SJSA1 (cell line): Measurements from ENCODE around the gene H3-3A. TPM values are rescaled to one million over a fixed set of nuclear protein-coding genes. Genes with fewer than 3 reads are reported as not detected.

Source experiments
- DNase-seq, 2 experiments: peaks; one replicate each; pipeline ENCODE4 v3.0.0-alpha.2; 2015 to 2020; ENCODE audit warnings: low spot score in 2 of 2, low read depth in 1 of 2
- H3K27ac ChIP-seq: fragments of 250-450 bp; sonication (Bioruptor Pico); 2 replicates; pipeline ENCODE4 v1.5.1; 2020; ENCODE audit warnings: mild to moderate bottlenecking, moderate library complexity
- H3K27me3 ChIP-seq: fragments of 250-450 bp; sonication (Bioruptor Pico); replicated peaks from 2 replicates; pipeline ENCODE4 v1.5.1; 2020; ENCODE audit warnings: mild to moderate bottlenecking, moderate library complexity
- H3K36me3 ChIP-seq: fragments of 250-450 bp; sonication (Bioruptor Pico); 2 replicates; pipeline ENCODE4 v1.5.1; 2020; ENCODE audit warnings: mild to moderate bottlenecking
- H3K4me1 ChIP-seq: fragments of 250-450 bp; sonication (Bioruptor Pico); replicated peaks from 2 replicates; pipeline ENCODE4 v1.6.1; 2021; ENCODE audit warnings: mild to moderate bottlenecking
- H3K4me3 ChIP-seq: fragments of 250-450 bp; sonication (Bioruptor Pico); 2 replicates; pipeline ENCODE4 v1.5.1; 2020; ENCODE audit warnings: mild to moderate bottlenecking
- H3K9me3 ChIP-seq: fragments of 250-450 bp; sonication (Bioruptor Pico); replicated peaks from 2 replicates; pipeline ENCODE4 v1.5.1; 2020; ENCODE audit warnings: mild to moderate bottlenecking
- total RNA-seq: library from RNA; depleted of rRNA; stranded (reverse); fragments of >200 nt; shearing (Covaris generic); gene quantifications from 2 replicates; pipeline ENCODE4 v1.2.3, GENCODE V29; 2014

H3-3A gene
- total RNA-seq, 1 experiment from 2014 or later, result 399 TPM

- peaks cover 40% of the 10 kb centered on the region for H3K36me3 ChIP-seq
- no peaks in the 10 kb centered on the region for H3K27me3 ChIP-seq
- H3K27ac ChIP-seq, result peak overlapping the region; percentile 88
- H3K4me1 ChIP-seq, result peaks cover 18% of the 10 kb centered on the region
- H3K9me3 ChIP-seq, result no peaks in the 10 kb centered on the region
- peak overlapping the region; percentile 98 for H3K4me3 ChIP-seq
- DNase-seq, result peak; percentile 83 to 88
Measured at GRCh38 chr1:226061841-226062557, 517 bp upstream of the H3-3A start.

- Histone ChIP-seq H3K9me3 (no peaks in the 10 kb centered on the region), H3K36me3 (peaks cover 54% of the 10 kb centered on the region), H3K27ac (peak overlapping the region; percentile 98), H3K27me3 (no peaks in the 10 kb centered on the region), H3K4me3 (peak overlapping the region; percentile 98), H3K4me1 (peaks cover 18% of the 10 kb centered on the region)
- peak; percentile 50 to 66 for DNase-seq
Measured at GRCh38 chr1:226063224-226063976, 884 bp downstream of the H3-3A start.

GRCh38 chr1:226063977-226064815 is 1.7 kb downstream of the H3-3A start:
- H3K9me3 ChIP-seq, result no peaks in the 10 kb centered on the region
- peak overlapping the region; percentile 98 for H3K27ac ChIP-seq
- peaks cover 18% of the 10 kb centered on the region for H3K4me1 ChIP-seq
- peak in 1 of 2 experiments; percentile 58 for DNase-seq
- H3K27me3 ChIP-seq, result no peaks in the 10 kb centered on the region
- peak overlapping the region; percentile 98 for H3K4me3 ChIP-seq
- H3K36me3 ChIP-seq, result peaks cover 62% of the 10 kb centered on the region

- Histone ChIP-seq H3K36me3 (peaks cover 68% of the 10 kb centered on the region), H3K4me3 (peak overlapping the region; percentile 98), H3K9me3 (no peaks in the 10 kb centered on the region), H3K4me1 (peaks cover 18% of the 10 kb centered on the region), H3K27me3 (no peaks in the 10 kb centered on the region), H3K27ac (no peak overlapping the region)
- peak in 1 of 2 experiments; percentile 63 for DNase-seq
Measured at GRCh38 chr1:226064816-226065248, 2.3 kb downstream of the H3-3A start.

GRCh38 chr1:226066415-226067078 is 4.0 kb downstream of the H3-3A start:
- no peaks in the 10 kb centered on the region for H3K27me3 ChIP-seq
- no peaks in the 10 kb centered on the region for H3K9me3 ChIP-seq
- no peak overlapping the region for H3K27ac ChIP-seq
- no peak overlapping the region for H3K4me3 ChIP-seq
- peaks cover 11% of the 10 kb centered on the region for H3K4me1 ChIP-seq
- DNase-seq, result no peak
- H3K36me3 ChIP-seq, result peaks cover 81% of the 10 kb centered on the region

GRCh38 chr1:226069811-226070489 is 7.4 kb downstream of the H3-3A start:
- Histone ChIP-seq H3K4me1 (peaks cover 3% of the 10 kb centered on the region), H3K36me3 (peaks cover 92% of the 10 kb centered on the region), H3K27me3 (no peaks in the 10 kb centered on the region), H3K4me3 (no peak overlapping the region), H3K27ac (no peak overlapping the region), H3K9me3 (no peaks in the 10 kb centered on the region)
- no peak for DNase-seq

- no peak overlapping the region for H3K4me3 ChIP-seq
- H3K36me3 ChIP-seq, result peaks cover 72% of the 10 kb centered on the region
- no peaks in the 10 kb centered on the region for H3K27me3 ChIP-seq
- no peak for DNase-seq
- no peak overlapping the region for H3K27ac ChIP-seq
- H3K4me1 ChIP-seq, result no peaks in the 10 kb centered on the region
- no peaks in the 10 kb centered on the region for H3K9me3 ChIP-seq
Measured at GRCh38 chr1:226072347-226072746, 9.8 kb downstream of the H3-3A start.

- H3K4me3 ChIP-seq, result no peak overlapping the region
- H3K27me3 ChIP-seq, result no peaks in the 10 kb centered on the region
- H3K4me1 ChIP-seq, result no peaks in the 10 kb centered on the region
- no peaks in the 10 kb centered on the region for H3K9me3 ChIP-seq
- H3K27ac ChIP-seq, result no peak overlapping the region
- DNase-seq, result no peak
- peaks cover 62% of the 10 kb centered on the region for H3K36me3 ChIP-seq
Measured at GRCh38 chr1:226073184-226073950, 10.9 kb downstream of the H3-3A start.

- no peaks in the 10 kb centered on the region for H3K4me1 ChIP-seq
- no peak overlapping the region for H3K4me3 ChIP-seq
- H3K9me3 ChIP-seq, result no peaks in the 10 kb centered on the region
- peak in 1 of 2 experiments; percentile 1 for DNase-seq
- no peak overlapping the region for H3K27ac ChIP-seq
- H3K27me3 ChIP-seq, result no peaks in the 10 kb centered on the region
- H3K36me3 ChIP-seq, result peaks cover 55% of the 10 kb centered on the region
Measured at GRCh38 chr1:226074046-226074445, 11.5 kb downstream of the H3-3A start.

GRCh38 chr1:226076378-226076777 is 13.9 kb downstream of the H3-3A start:
- H3K36me3 ChIP-seq, result peaks cover 33% of the 10 kb centered on the region
- DNase-seq, result no peak

GRCh38 chr1:226078374-226078773 is 15.9 kb downstream of the H3-3A start:
- Histone ChIP-seq H3K9me3 (no peaks in the 10 kb centered on the region), H3K4me1 (peaks cover 10% of the 10 kb centered on the region), H3K4me3 (no peak overlapping the region), H3K36me3 (peaks cover 16% of the 10 kb centered on the region), H3K27ac (no peak overlapping the region), H3K27me3 (no peaks in the 10 kb centered on the region)
- DNase-seq, result no peak

More at GRCh38 chr1:226076378-226076777, 13.9 kb downstream of the H3-3A start:
- Histone ChIP-seq H3K4me3 (no peak overlapping the region), H3K27ac (no peak overlapping the region), H3K27me3 (no peaks in the 10 kb centered on the region), H3K9me3 (no peaks in the 10 kb centered on the region), H3K4me1 (no peaks in the 10 kb centered on the region)

GRCh38 chr1:226082587-226082917 is 20.0 kb downstream of the H3-3A start:
- H3K4me3 ChIP-seq, result peak overlapping the region; percentile 53
- DNase-seq, result no peak
- H3K9me3 ChIP-seq, result no peaks in the 10 kb centered on the region
- H3K27me3 ChIP-seq, result no peaks in the 10 kb centered on the region
- no peak overlapping the region for H3K27ac ChIP-seq
- H3K36me3 ChIP-seq, result no peaks in the 10 kb centered on the region
- peaks cover 18% of the 10 kb centered on the region for H3K4me1 ChIP-seq
